NT2/D1 (cell line): ENCODE results near the gene MEG3.

Experiments used
- DNase-seq: peaks from one replicate; pipeline ENCODE4 v3.0.0-alpha.2; 2011; ENCODE audit warnings: low read depth, low spot score
- H3K27me3 ChIP-seq: 2 replicates; pipeline ENCODE4 v1.6.0; 2011; ENCODE audit warnings: mild to moderate bottlenecking; ENCODE audit not compliant: insufficient read length, insufficient read depth
- H3K36me3 ChIP-seq: 2 replicates; pipeline ENCODE4 v1.6.1; 2011; ENCODE audit warnings: mild to moderate bottlenecking, low read length, mixed read lengths; ENCODE audit not compliant: insufficient read depth, insufficient read length
- H3K4me1 ChIP-seq: 2 replicates; pipeline ENCODE4 v1.5.1; 2011; ENCODE audit not compliant: insufficient read depth, insufficient read length
- H3K4me3 ChIP-seq: 2 replicates; pipeline ENCODE4 v1.5.1; 2011; ENCODE audit warnings: low read depth; ENCODE audit not compliant: insufficient read length
- H3K9ac ChIP-seq: 2 replicates; pipeline ENCODE4 v1.6.0; 2011; ENCODE audit warnings: low read depth; ENCODE audit not compliant: insufficient read length
- H3K9me3 ChIP-seq: 2 replicates; pipeline ENCODE4 v1.5.1; 2011; ENCODE audit warnings: mild to moderate bottlenecking, low read length; ENCODE audit not compliant: insufficient read depth
- SUZ12 ChIP-seq: IDR thresholded peaks from 2 replicates; pipeline ENCODE4 v1.6.1; 2011; ENCODE audit not compliant: insufficient read length, insufficient read depth; ENCODE audit errors: extremely low read depth
- YY1 ChIP-seq: IDR thresholded peaks from 2 replicates; pipeline ENCODE4 v1.6.1; 2011; ENCODE audit not compliant: insufficient read length, insufficient read depth
- ZNF274 ChIP-seq: IDR thresholded peaks from 2 replicates; pipeline ENCODE4 v1.6.1; 2011; ENCODE audit warnings: mild to moderate bottlenecking, low read depth, low read length

The MEG3 gene

GRCh38 chr14:100825713-100826331, at the start of gene MEG3:
Gene MEG3 (plus strand): TSS chr14:100826118.
- TF ChIP-seq SUZ12 (no peak), YY1 (no peak), ZNF274 (no peak)
- peaks cover 2% of the 10 kb centered on the region for H3K4me1 ChIP-seq
- no peaks in the 10 kb centered on the region for H3K36me3 ChIP-seq
- DNase-seq: no peak
- H3K27me3 ChIP-seq: no peaks in the 10 kb centered on the region
- no peak within 1 kb of the TSS for H3K4me3 ChIP-seq
- H3K9ac ChIP-seq: no peak within 1 kb of the TSS
- no peaks in the 10 kb centered on the region; the same call in 1 of the 2 replicates for H3K9me3 ChIP-seq

- H3K9ac ChIP-seq: no peak overlapping the region
- no peak for DNase-seq
- no peaks in the 10 kb centered on the region for H3K36me3 ChIP-seq
- TF ChIP-seq SUZ12: no peak
- no peak for TF ChIP-seq ZNF274
- TF ChIP-seq YY1: no peak
- H3K27me3 ChIP-seq: no peaks in the 10 kb centered on the region
- H3K9me3 ChIP-seq: no peaks in the 10 kb centered on the region
- H3K4me3 ChIP-seq: no peak overlapping the region
- no peaks in the 10 kb centered on the region for H3K4me1 ChIP-seq
Measured at GRCh38 chr14:100776681-100777365, 49.1 kb upstream of the MEG3 start.

GRCh38 chr14:100777366-100777817, 48.5 kb upstream of the MEG3 start:
- no peak for DNase-seq
- TF ChIP-seq SUZ12 (no peak), ZNF274 (no peak), YY1 (no peak)
- Histone ChIP-seq H3K36me3 (no peaks in the 10 kb centered on the region), H3K27me3 (no peaks in the 10 kb centered on the region), H3K4me3 (no peak overlapping the region), H3K4me1 (no peaks in the 10 kb centered on the region), H3K9me3 (no peaks in the 10 kb centered on the region), H3K9ac (no peak overlapping the region)

GRCh38 chr14:100777818-100778525, 47.9 kb upstream of the MEG3 start:
- Histone ChIP-seq H3K4me1 (no peaks in the 10 kb centered on the region), H3K27me3 (no peaks in the 10 kb centered on the region), H3K4me3 (no peak overlapping the region), H3K9ac (no peak overlapping the region), H3K9me3 (no peaks in the 10 kb centered on the region), H3K36me3 (no peaks in the 10 kb centered on the region)
- TF ChIP-seq YY1 (no peak), SUZ12 (no peak), ZNF274 (no peak)
- no peak for DNase-seq

- Histone ChIP-seq H3K4me1 (no peaks in the 10 kb centered on the region), H3K36me3 (no peaks in the 10 kb centered on the region), H3K27me3 (no peaks in the 10 kb centered on the region), H3K9me3 (no peaks in the 10 kb centered on the region), H3K4me3 (no peak overlapping the region), H3K9ac (no peak overlapping the region)
- DNase-seq: no peak
- TF ChIP-seq SUZ12 (no peak), ZNF274 (no peak), YY1 (no peak)
Measured at GRCh38 chr14:100778526-100778882, 47.4 kb upstream of the MEG3 start.

- TF ChIP-seq YY1 (no peak), ZNF274 (no peak), SUZ12 (no peak)
- DNase-seq: no peak
Measured at GRCh38 chr14:100778951-100779690, 46.8 kb upstream of the MEG3 start.

GRCh38 chr14:100779691-100780080, 46.2 kb upstream of the MEG3 start:
- Histone ChIP-seq H3K36me3 (no peaks in the 10 kb centered on the region), H3K9me3 (no peaks in the 10 kb centered on the region), H3K4me3 (no peak overlapping the region), H3K4me1 (no peaks in the 10 kb centered on the region), H3K27me3 (no peaks in the 10 kb centered on the region), H3K9ac (no peak overlapping the region)
- DNase-seq: no peak
- TF ChIP-seq SUZ12 (no peak), YY1 (no peak), ZNF274 (no peak)

More at GRCh38 chr14:100778951-100779690, 46.8 kb upstream of the MEG3 start:
- Histone ChIP-seq H3K9ac (no peak overlapping the region), H3K27me3 (no peaks in the 10 kb centered on the region), H3K4me3 (no peak overlapping the region), H3K36me3 (no peaks in the 10 kb centered on the region), H3K9me3 (no peaks in the 10 kb centered on the region), H3K4me1 (no peaks in the 10 kb centered on the region)
